ENCODE results near the gene FAM83D. TPM values are rescaled to one million over a fixed set of nuclear protein-coding genes. Genes with fewer than 3 reads are reported as not detected.
A peak's percentile ranks its signal among the peaks of the same experiment; 100 is the strongest.

Gene FAM83D
- total RNA-seq, 1 donor from 2014 or later, result 0.77 TPM

DNA sequence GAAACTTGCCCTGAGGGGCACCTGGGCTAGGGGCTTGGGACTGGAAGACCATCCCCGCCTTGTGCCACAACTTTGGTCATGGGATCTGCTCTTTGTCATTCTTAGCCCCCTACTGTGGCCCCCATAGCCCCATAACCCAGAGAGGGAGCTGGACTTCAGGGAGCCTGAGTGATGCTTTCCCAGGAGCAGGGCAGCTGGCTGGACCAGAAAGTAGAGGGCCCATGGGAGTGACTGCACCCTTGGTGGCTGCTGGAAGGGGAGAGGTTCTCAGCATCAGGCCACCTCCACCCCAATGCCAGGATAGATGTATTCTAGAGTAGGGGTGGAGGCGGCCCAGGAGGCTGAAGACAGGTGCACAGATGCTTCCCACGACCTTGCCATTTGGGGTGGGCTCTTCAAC lies 5.8 kb upstream of the FAM83D start:
- DNase-seq, result no peak
- Histone ChIP-seq H3K4me3 (no peak overlapping the region), H3K4me1 (no peaks in the 10 kb centered on the region), H3K27ac (replicated peaks) (no peak overlapping the region), H3K36me3 (peaks cover 15% of the 10 kb centered on the region), H3K27me3 (ENCODE audit: low read depth) (peaks cover 16% of the 10 kb centered on the region), H3K9me3 (replicated peaks) (no peaks in the 10 kb centered on the region)
- TF ChIP-seq, protein P1, sequence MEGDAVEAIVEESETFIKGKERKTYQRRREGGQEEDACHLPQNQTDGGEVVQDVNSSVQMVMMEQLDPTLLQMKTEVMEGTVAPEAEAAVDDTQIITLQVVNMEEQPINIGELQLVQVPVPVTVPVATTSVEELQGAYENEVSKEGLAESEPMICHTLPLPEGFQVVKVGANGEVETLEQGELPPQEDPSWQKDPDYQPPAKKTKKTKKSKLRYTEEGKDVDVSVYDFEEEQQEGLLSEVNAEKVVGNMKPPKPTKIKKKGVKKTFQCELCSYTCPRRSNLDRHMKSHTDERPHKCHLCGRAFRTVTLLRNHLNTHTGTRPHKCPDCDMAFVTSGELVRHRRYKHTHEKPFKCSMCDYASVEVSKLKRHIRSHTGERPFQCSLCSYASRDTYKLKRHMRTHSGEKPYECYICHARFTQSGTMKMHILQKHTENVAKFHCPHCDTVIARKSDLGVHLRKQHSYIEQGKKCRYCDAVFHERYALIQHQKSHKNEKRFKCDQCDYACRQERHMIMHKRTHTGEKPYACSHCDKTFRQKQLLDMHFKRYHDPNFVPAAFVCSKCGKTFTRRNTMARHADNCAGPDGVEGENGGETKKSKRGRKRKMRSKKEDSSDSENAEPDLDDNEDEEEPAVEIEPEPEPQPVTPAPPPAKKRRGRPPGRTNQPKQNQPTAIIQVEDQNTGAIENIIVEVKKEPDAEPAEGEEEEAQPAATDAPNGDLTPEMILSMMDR (IDR thresholded peaks at IDR 0.05; ENCODE audit: borderline replicate concordance), result no peak
- intact Hi-C loops (cut with micrococcal nuclease), result loop anchor here (10.0 kb wide), 1 partner anchor 124 kb away; no protein-coding TSS in a partner anchor

DNA sequence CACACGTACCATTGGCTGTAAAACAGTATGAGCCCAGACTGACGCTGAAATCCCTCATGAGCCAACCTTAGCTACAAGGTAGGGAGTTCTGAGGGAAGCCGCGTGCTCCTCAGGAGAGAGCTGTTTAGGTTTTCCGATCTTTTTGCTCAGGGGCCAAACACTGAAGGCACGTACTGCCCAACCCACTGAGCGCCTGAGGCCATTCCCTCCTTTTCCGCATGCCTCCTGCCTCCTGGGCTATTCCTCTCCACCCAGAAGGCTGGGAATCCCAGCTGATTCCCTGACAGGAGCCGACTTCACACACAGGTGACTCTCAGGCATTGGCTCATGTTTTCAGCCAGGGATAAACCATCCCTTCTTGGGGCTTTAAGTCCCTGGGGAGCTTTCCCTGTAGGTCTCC lies 5.4 kb upstream of the FAM83D start:
- H3K4me3 ChIP-seq, result no peak overlapping the region
- peaks cover 15% of the 10 kb centered on the region for H3K36me3 ChIP-seq
- intact Hi-C loops (cut with micrococcal nuclease), result loop anchor here (10.0 kb wide), 1 partner anchor 124 kb away; no protein-coding TSS in a partner anchor
- H3K4me1 ChIP-seq, result no peaks in the 10 kb centered on the region
- H3K27me3 ChIP-seq (ENCODE audit: low read depth), result peaks cover 16% of the 10 kb centered on the region
- no peaks in the 10 kb centered on the region for H3K9me3 ChIP-seq (replicated peaks)
- TF ChIP-seq, protein P1 (IDR thresholded peaks at IDR 0.05; ENCODE audit: borderline replicate concordance), result no peak
- no peak for DNase-seq
- H3K27ac ChIP-seq (replicated peaks), result no peak overlapping the region

DNA sequence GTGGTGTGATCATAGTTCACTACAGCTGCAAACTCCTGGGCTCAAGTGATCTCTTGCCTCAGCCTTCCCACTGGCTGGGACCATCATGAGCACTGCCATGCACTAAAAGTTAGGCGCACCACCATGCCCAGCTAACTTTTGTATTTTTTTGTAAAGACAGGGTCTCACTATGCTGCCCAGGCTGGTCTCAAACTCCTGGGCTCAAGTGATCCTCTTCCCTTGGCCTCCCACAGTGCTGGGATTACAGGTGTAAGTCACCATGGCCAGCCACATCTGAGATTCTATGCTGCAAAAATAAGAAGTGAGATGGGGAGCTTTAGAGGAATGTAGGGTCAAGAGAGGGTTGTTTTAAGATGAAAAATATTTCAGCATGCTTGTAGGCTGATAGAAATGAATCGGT lies 1.5 kb upstream of the FAM83D start:
- H3K9me3 ChIP-seq (replicated peaks), result no peaks in the 10 kb centered on the region
- H3K4me1 ChIP-seq, result peaks cover 22% of the 10 kb centered on the region
- TF ChIP-seq, protein P1 (IDR thresholded peaks at IDR 0.05; ENCODE audit: borderline replicate concordance), result no peak
- no peaks in the 10 kb centered on the region for H3K36me3 ChIP-seq
- H3K4me3 ChIP-seq, result no peak overlapping the region
- H3K27me3 ChIP-seq (ENCODE audit: low read depth), result peaks cover 16% of the 10 kb centered on the region
- no peak overlapping the region for H3K27ac ChIP-seq (replicated peaks)
- no peak for DNase-seq
- intact Hi-C loops (cut with micrococcal nuclease), result loop anchor here (10.0 kb wide), 1 partner anchor 120 kb away; no protein-coding TSS in a partner anchor

DNA sequence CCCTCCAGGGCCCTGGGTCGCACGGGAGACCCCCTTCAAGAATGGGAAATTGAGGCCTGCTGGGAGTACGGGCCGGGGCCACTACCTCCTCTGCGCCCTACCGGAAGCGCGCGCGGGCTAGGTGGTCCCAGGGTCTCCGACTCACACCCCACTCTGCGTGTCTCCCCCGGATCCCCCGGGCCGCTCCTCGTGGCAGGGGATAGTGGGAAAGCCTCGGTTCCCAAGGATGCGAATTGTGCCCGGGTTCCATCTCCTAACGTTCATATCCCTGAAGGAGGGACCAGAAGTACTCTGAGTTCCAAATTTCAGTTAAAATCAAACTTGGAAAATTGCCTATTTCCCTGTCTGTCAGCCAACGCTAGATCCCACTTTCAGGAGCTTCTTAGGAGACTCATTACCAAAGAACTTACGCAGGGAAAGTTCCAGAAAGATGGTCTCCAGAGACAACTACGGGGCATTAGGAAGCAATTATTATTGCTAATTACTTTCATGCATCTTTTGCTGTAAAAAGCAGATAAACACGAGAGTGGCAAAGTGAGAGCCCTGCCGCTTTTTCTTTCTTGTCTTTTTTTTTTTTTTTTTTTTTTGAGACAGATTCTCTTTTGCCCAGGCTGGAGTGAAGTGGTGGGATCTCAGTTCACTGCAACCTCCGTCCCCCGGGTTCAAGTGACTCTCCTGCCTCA lies 858 bp downstream of the FAM83D start:
- peaks cover 22% of the 10 kb centered on the region for H3K4me1 ChIP-seq
- no peaks in the 10 kb centered on the region for H3K9me3 ChIP-seq (replicated peaks)
- TF ChIP-seq, protein P1 (IDR thresholded peaks at IDR 0.05; ENCODE audit: borderline replicate concordance), result no peak
- H3K27ac ChIP-seq (replicated peaks), result no peak overlapping the region
- no peak for DNase-seq
- H3K36me3 ChIP-seq, result no peaks in the 10 kb centered on the region
- peak overlapping the region; percentile 71 for H3K4me3 ChIP-seq
- intact Hi-C loops (cut with micrococcal nuclease), result loop anchor here (10.0 kb wide), 1 partner anchor 118 kb away; no protein-coding TSS in a partner anchor
- no peaks in the 10 kb centered on the region for H3K27me3 ChIP-seq (ENCODE audit: low read depth)

DNA sequence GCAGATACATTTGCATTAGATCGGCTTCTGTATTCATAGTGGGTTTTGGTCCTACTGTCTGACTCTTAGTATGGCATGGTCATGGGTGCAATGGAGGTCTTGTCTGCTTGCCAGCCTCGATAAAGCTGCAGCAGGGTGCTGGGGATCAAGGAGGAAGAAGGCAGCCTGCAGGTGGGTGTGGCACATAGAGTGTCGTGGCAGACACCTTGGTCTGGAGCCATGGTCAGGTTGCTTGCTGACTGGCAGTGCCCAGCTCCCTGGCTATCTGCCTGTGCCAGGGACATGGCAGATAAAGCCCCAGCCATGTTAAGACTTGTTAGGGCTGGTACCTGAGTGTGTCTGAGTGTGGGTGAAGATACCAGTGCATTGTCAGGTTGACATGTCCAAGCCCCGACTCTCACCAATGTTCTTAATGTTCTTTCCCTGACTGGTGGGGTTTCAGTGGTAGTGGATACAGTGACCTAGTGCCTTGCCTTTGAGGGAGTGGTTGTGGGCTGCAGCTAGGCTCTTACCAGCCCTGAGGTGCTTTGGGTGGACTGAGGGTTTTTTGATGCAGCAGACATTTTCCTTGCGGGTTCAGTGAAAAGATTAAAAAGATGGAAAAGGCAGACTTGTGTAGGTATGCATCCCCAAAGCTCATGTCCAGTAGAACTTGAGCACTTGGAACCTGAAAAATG lies 1.8 kb downstream of the FAM83D start:
- no peak overlapping the region for H3K4me3 ChIP-seq
- DNase-seq, result no peak
- TF ChIP-seq, protein P1 (IDR thresholded peaks at IDR 0.05; ENCODE audit: borderline replicate concordance), result no peak
- intact Hi-C loops (cut with micrococcal nuclease), result loop anchor here (10.0 kb wide), 1 partner anchor 117 kb away; no protein-coding TSS in a partner anchor
- no peaks in the 10 kb centered on the region for H3K27me3 ChIP-seq (ENCODE audit: low read depth)
- H3K27ac ChIP-seq (replicated peaks), result no peak overlapping the region
- no peaks in the 10 kb centered on the region for H3K9me3 ChIP-seq (replicated peaks)
- no peaks in the 10 kb centered on the region for H3K36me3 ChIP-seq
- H3K4me1 ChIP-seq, result peaks cover 22% of the 10 kb centered on the region

Data from left ventricle myocardium inferior (tissue), 1 donor.